Activated T-helper 1 cell treated with anti-CD3 and anti-CD28 coated beads, Interleukin-12 subunit alpha, Interleukin-12 subunit beta, Interleukin-2, Interleukin-4 antibody, amounts not matched to agents 30 ng/mL and 10 ng/mL and 1 ng/mL, durations not matched to agents 14 hours and 24 hours and 36 hours (primary cell): ENCODE results near the gene PRKCG. TPM values are rescaled to one million over a fixed set of nuclear protein-coding genes. Genes with fewer than 3 reads are reported as not detected.
"Not testable (repeated sequence)": the region's sequence is repeated elsewhere in the genome, so short reads cannot be mapped to it uniquely, and the experiment has no call there.

Experiments used
- DNase-seq: peaks from one replicate; pipeline ENCODE4 v3.0.0; 2021; ENCODE audit warnings: low spot score
- H3K27ac Mint-ChIP-seq: one replicate; pipeline ENCODE4 v1.8.0; 2021; ENCODE audit warnings: mild to moderate bottlenecking, mixed read lengths
- H3K27me3 Mint-ChIP-seq: one replicate; pipeline ENCODE4 v1.8.0; 2022; ENCODE audit warnings: mild to moderate bottlenecking, moderate library complexity, mixed read lengths; ENCODE audit not compliant: insufficient read depth
- H3K36me3 Mint-ChIP-seq: one replicate; pipeline ENCODE4 v1.8.0; 2021; ENCODE audit warnings: low read depth, mixed read lengths
- H3K4me1 Mint-ChIP-seq: one replicate; pipeline ENCODE4 v1.8.0; 2021; ENCODE audit warnings: low read depth, mixed read lengths
- H3K4me3 Mint-ChIP-seq: one replicate; pipeline ENCODE4 v1.8.0; 2021; ENCODE audit warnings: mild to moderate bottlenecking, moderate library complexity, mixed read lengths
- H3K9me3 Mint-ChIP-seq: one replicate; pipeline ENCODE4 v1.8.0; 2021; ENCODE audit warnings: mixed read lengths
- intact Hi-C: fragments of 100-400 bp; cut with micrococcal nuclease; formaldehyde crosslinking; loops from one replicate; pipeline ENCODE4 v1.15.1; 2024
- total RNA-seq: library from RNA; stranded (reverse); gene quantifications from 2 replicates; pipeline ENCODE4 v1.2.3, GENCODE V29; 2022

PRKCG gene
- total RNA-seq, 1 donor from 2014 or later, result not detected

- no peak for DNase-seq
- Mint-ChIP-seq H3K9me3 (no peaks in the 10 kb centered on the region), H3K27me3 (peaks cover 15% of the 10 kb centered on the region), H3K27ac (no peak overlapping the region), H3K4me1 (no peaks in the 10 kb centered on the region), H3K36me3 (no peaks in the 10 kb centered on the region), H3K4me3 (no peak overlapping the region)
- intact Hi-C loops, result no loop called here
Observed at GRCh38 chr19:53942001-53942786, 60.2 kb downstream of the PRKCG start.

- no peak overlapping the region for H3K27ac Mint-ChIP-seq
- H3K27me3 Mint-ChIP-seq, result peaks cover 15% of the 10 kb centered on the region
- DNase-seq, result no peak
- no peak overlapping the region for H3K4me3 Mint-ChIP-seq
- H3K36me3 Mint-ChIP-seq, result no peaks in the 10 kb centered on the region
- intact Hi-C loops, result no loop called here
- no peaks in the 10 kb centered on the region for H3K4me1 Mint-ChIP-seq
- H3K9me3 Mint-ChIP-seq, result no peaks in the 10 kb centered on the region
Observed at GRCh38 chr19:53944416-53944815, 62.4 kb downstream of the PRKCG start.

- intact Hi-C loops, result no loop called here
- Mint-ChIP-seq H3K27ac (no peak overlapping the region), H3K9me3 (no peaks in the 10 kb centered on the region), H3K4me3 (no peak overlapping the region), H3K36me3 (no peaks in the 10 kb centered on the region), H3K4me1 (no peaks in the 10 kb centered on the region), H3K27me3 (peaks cover 15% of the 10 kb centered on the region)
- DNase-seq, result no peak
Observed at GRCh38 chr19:53944933-53945332, 62.9 kb downstream of the PRKCG start.

GRCh38 chr19:53945441-53945840 is 63.4 kb downstream of the PRKCG start:
- Mint-ChIP-seq H3K9me3 (no peaks in the 10 kb centered on the region), H3K27me3 (peaks cover 15% of the 10 kb centered on the region), H3K4me3 (no peak overlapping the region), H3K36me3 (no peaks in the 10 kb centered on the region), H3K27ac (no peak overlapping the region), H3K4me1 (no peaks in the 10 kb centered on the region)
- no peak for DNase-seq
- intact Hi-C loops, result no loop called here

GRCh38 chr19:53945998-53946397 is 64.0 kb downstream of the PRKCG start:
- Mint-ChIP-seq H3K4me3 (no peak overlapping the region), H3K36me3 (no peaks in the 10 kb centered on the region), H3K27me3 (peaks cover 13% of the 10 kb centered on the region)

GRCh38 chr19:53947624-53948023 is 65.6 kb downstream of the PRKCG start:
- no peaks in the 10 kb centered on the region for H3K9me3 Mint-ChIP-seq
- intact Hi-C loops, result no loop called here
- H3K36me3 Mint-ChIP-seq, result no peaks in the 10 kb centered on the region
- H3K27ac Mint-ChIP-seq, result no peak overlapping the region
- peaks cover 9% of the 10 kb centered on the region for H3K27me3 Mint-ChIP-seq
- H3K4me3 Mint-ChIP-seq, result no peak overlapping the region
- H3K4me1 Mint-ChIP-seq, result no peaks in the 10 kb centered on the region
- no peak for DNase-seq

More at GRCh38 chr19:53945998-53946397, 64.0 kb downstream of the PRKCG start:
- DNase-seq, result no peak
- H3K4me1 Mint-ChIP-seq, result no peaks in the 10 kb centered on the region
- intact Hi-C loops, result no loop called here
- no peak overlapping the region for H3K27ac Mint-ChIP-seq
- no peaks in the 10 kb centered on the region for H3K9me3 Mint-ChIP-seq

GRCh38 chr19:53948611-53949010 is 66.6 kb downstream of the PRKCG start:
- H3K4me3 Mint-ChIP-seq, H3K9me3 Mint-ChIP-seq, H3K27ac Mint-ChIP-seq, DNase-seq, H3K27me3 Mint-ChIP-seq, H3K36me3 Mint-ChIP-seq, H3K4me1 Mint-ChIP-seq, intact Hi-C loops: not testable (repeated sequence)

GRCh38 chr19:53951436-53951835 is 69.4 kb downstream of the PRKCG start:
- no peaks in the 10 kb centered on the region for H3K9me3 Mint-ChIP-seq
- H3K27me3 Mint-ChIP-seq, result peaks cover 2% of the 10 kb centered on the region
- no peaks in the 10 kb centered on the region for H3K36me3 Mint-ChIP-seq
- intact Hi-C loops, result no loop called here
- no peak overlapping the region for H3K4me3 Mint-ChIP-seq
- no peaks in the 10 kb centered on the region for H3K4me1 Mint-ChIP-seq
- H3K27ac Mint-ChIP-seq, result no peak overlapping the region
- DNase-seq, result no peak

- H3K4me1 Mint-ChIP-seq, result no peaks in the 10 kb centered on the region
Observed at GRCh38 chr19:53951947-53952346, 70.0 kb downstream of the PRKCG start.

GRCh38 chr19:53953383-53953782 is 71.4 kb downstream of the PRKCG start:
- Mint-ChIP-seq H3K4me3 (no peak overlapping the region), H3K9me3 (no peaks in the 10 kb centered on the region), H3K36me3 (no peaks in the 10 kb centered on the region), H3K4me1 (no peaks in the 10 kb centered on the region), H3K27ac (no peak overlapping the region), H3K27me3 (peaks cover 19% of the 10 kb centered on the region)
- intact Hi-C loops, result no loop called here
- DNase-seq, result no peak

More at GRCh38 chr19:53951947-53952346, 70.0 kb downstream of the PRKCG start:
- no peaks in the 10 kb centered on the region for H3K9me3 Mint-ChIP-seq
- no peaks in the 10 kb centered on the region for H3K36me3 Mint-ChIP-seq
- DNase-seq, result no peak
- no peak overlapping the region for H3K27ac Mint-ChIP-seq
- H3K27me3 Mint-ChIP-seq, result peaks cover 7% of the 10 kb centered on the region
- intact Hi-C loops, result no loop called here
- no peak overlapping the region for H3K4me3 Mint-ChIP-seq

Other genes starting within 250 kb of the PRKCG start
- gene NLRP12, start 57.9 kb upstream of the PRKCG start, total RNA-seq, result not detected in 2 replicates
- gene MYADM, start 14.3 kb upstream of the PRKCG start, total RNA-seq, result 58.8 and 63.1 TPM in 2 replicates
- gene CACNG7, start 27.1 kb downstream of the PRKCG start, total RNA-seq, result not detected in 2 replicates
- not detected in 2 replicates for gene CACNG8, start 80.7 kb downstream of the PRKCG start, total RNA-seq
- not detected in 2 replicates for gene CACNG6, start 109.4 kb downstream of the PRKCG start, total RNA-seq
- gene VSTM1, start 181.7 kb downstream of the PRKCG start, total RNA-seq, result not detected in 2 replicates
- not detected in 2 replicates for gene TARM1, start 199.2 kb downstream of the PRKCG start, total RNA-seq
- gene OSCAR, start 218.6 kb downstream of the PRKCG start, total RNA-seq, result 0.27 TPM in 1 of 2 replicates, not detected in the other
- gene NDUFA3, start 220.7 kb downstream of the PRKCG start, total RNA-seq, result 110 and 125 TPM in 2 replicates
- 31.1 and 33.4 TPM in 2 replicates for gene TFPT, start 233.5 kb downstream of the PRKCG start, total RNA-seq
- 110 and 118 TPM in 2 replicates for gene PRPF31, start 233.6 kb downstream of the PRKCG start, total RNA-seq